Pancreas (tissue), 10 donors: ENCODE measurements around the gene MPEG1. TPM values are rescaled to one million over a fixed set of nuclear protein-coding genes. Genes with fewer than 3 reads are reported as not detected.

Source experiments
- ATAC-seq, 4 donors: fragments of 200-7000 bp; cut with Tn5 transposase; one replicate each; pipeline versions ENCODE4 v1.8.0 to v1.9.1; 2020; ENCODE audit warnings: mild to moderate bottlenecking in 4 of 4, moderate library complexity in 4 of 4
- DNase-seq, 6 donors: peaks; one replicate each; pipeline ENCODE4 v3.0.0-alpha.2; 2020
- FAIRE-seq: peaks from 2 replicates; lab custom pipeline; 2012; peaks lifted over from hg19 to GRCh38; lab: Jason Lieb, UNC
- H3K27ac ChIP-seq, 4 donors: fragments of 200-600 bp; sonication (generic); 1 replicate in 3 of 4; 2 replicates in 1 of 4; pipeline versions ENCODE4 v1.5.0 to v1.8.0; 2020
- H3K27me3 ChIP-seq, 4 donors: fragments of 200-600 bp; one replicate each; pipeline ENCODE4 v1.8.0; 2021
- H3K36me3 ChIP-seq, 3 donors: fragments of 200-600 bp; sonication (generic) in 1 of 3; one replicate each; pipeline versions ENCODE4 v1.5.0 to v1.8.0; 2020 to 2021
- H3K4me1 ChIP-seq, 3 donors: fragments of 200-600 bp; one replicate each; pipeline ENCODE4 v1.8.0; 2021
- H3K4me3 ChIP-seq, 4 donors: fragments of 200-600 bp; sonication (generic) in 2 of 4; one replicate each; pipeline versions ENCODE4 v1.5.0 to v1.8.0; 2020 to 2021
- H3K9me3 ChIP-seq, 4 donors: fragments of 200-600 bp; one replicate each; pipeline ENCODE4 v1.8.0; 2021
- CTCF ChIP-seq, 4 donors: fragments of 200-600 bp; sonication (generic) in 3 of 4; IDR thresholded peaks; one replicate each; pipeline versions ENCODE4 v1.5.0 to v1.8.0; 2021; ENCODE audit warnings: antibody characterized with exemption in 4 of 4
- WGBS, 2 donors: extraction: QIAGEN DNeasy Blood & Tissue Kit; methylation state at CpG; one replicate each; pipeline ENCODE4 v1.1.7; 2013; 5-methylcytosine and 5-hydroxymethylcytosine counted together
- intact Hi-C, 3 donors: fragments of 100-400 bp; cut with DNase I; formaldehyde crosslinking; loops; one replicate each; pipeline versions ENCODE4 v1.11.1 to v1.14.2; 2022
- polyA plus RNA-seq, 2 donors: library from polyadenylated mRNA; stranded (reverse); fragments of 200-250 nt; gene quantifications; one replicate each; pipeline ENCODE4 v1.2.3, GENCODE V29; 2013
- total RNA-seq, 6 donors: library from RNA; stranded (reverse); fragmentation: NEBNext Ultra II Directional in 4 of 6; extraction: Animal tissue kit (Norgen Biotek cat#: 25700) in 4 of 6; gene quantifications; one replicate each; pipeline versions ENCODE4 v1.2.1 to v1.2.4, GENCODE V29; 2021 to 2023
- donor health status: healthy with polysubstance abuse.
- donor health status: DM: no; HTN: no; CAD: no; lungs with moderate emphysema.
- donor health status: DM: no; HTN: no; CAD: no.
- donor health status: control.
- donor health status: control.
- donor health status: Bipolar disorder and iron deficiency.
- donor health status: DM: yes; HTN: yes; CAD: no.
- donor health status: DM: no; HTN: no; CAD: no.
- donor health status: DM: no; HTN: no; CAD: no.
- donor health status: DM: yes; HTN: yes; CAD: no.

Gene MPEG1
- total and polyA plus RNA-seq, 8 donors: 0.51 to 7.1 (median 1.2) TPM

- ATAC-seq (no peak), FAIRE-seq (no peak), DNase-seq (no peak)
- peaks cover 0 to 8% (median 0%) of the 10 kb centered on the region in 3 donors for H3K4me1 ChIP-seq
- no peak for TF ChIP-seq CTCF (IDR thresholded peaks at IDR 0.05)
- no peak overlapping the region for H3K27ac ChIP-seq
- no peaks in the 10 kb centered on the region for H3K9me3 ChIP-seq
- 88 to 92% methylated on average over 33 of the region's 33 CpGs for WGBS, 2 donors
- no peaks in the 10 kb centered on the region for H3K27me3 ChIP-seq
- peaks cover 0 to 8% (median 0%) of the 10 kb centered on the region in 3 donors for H3K36me3 ChIP-seq
- intact Hi-C loops: no loop called here
- H3K4me3 ChIP-seq: no peak overlapping the region
Measured at GRCh38 chr11:59181746-59182456, 30.8 kb downstream of the MPEG1 start.

- H3K27me3 ChIP-seq: no peaks in the 10 kb centered on the region
- H3K4me3 ChIP-seq: no peak overlapping the region
- H3K27ac ChIP-seq: no peak overlapping the region
- ATAC-seq: no peak
- WGBS, 2 donors: 75 to 82% methylated on average over 2 of the region's 2 CpGs
- H3K36me3 ChIP-seq: peaks cover 0 to 8% (median 0%) of the 10 kb centered on the region in 3 donors
- TF ChIP-seq CTCF (IDR thresholded peaks at IDR 0.05): no peak
- intact Hi-C loops: no loop called here
- peaks cover 0 to under 1% (median 0%) of the 10 kb centered on the region in 3 donors for H3K4me1 ChIP-seq
- DNase-seq: no peak
- FAIRE-seq: no peak
- no peaks in the 10 kb centered on the region for H3K9me3 ChIP-seq
Measured at GRCh38 chr11:59180907-59181306, 31.8 kb downstream of the MPEG1 start.

- intact Hi-C loops: no loop called here
- FAIRE-seq (no peak), ATAC-seq (no peak), DNase-seq (no peak)
- no peak overlapping the region for H3K4me3 ChIP-seq
- no peak overlapping the region for H3K27ac ChIP-seq
- H3K4me1 ChIP-seq: no peaks in the 10 kb centered on the region
- 66 to 83% methylated on average over 2 of the region's 2 CpGs for WGBS, 2 donors
- TF ChIP-seq CTCF (IDR thresholded peaks at IDR 0.05): no peak
- H3K9me3 ChIP-seq: no peaks in the 10 kb centered on the region
- no peaks in the 10 kb centered on the region for H3K27me3 ChIP-seq
- H3K36me3 ChIP-seq: peaks cover 0 to 8% (median 0%) of the 10 kb centered on the region in 3 donors
Measured at GRCh38 chr11:59180168-59180776, 32.5 kb downstream of the MPEG1 start.

GRCh38 chr11:59179121-59179520, 33.6 kb downstream of the MPEG1 start:
- Histone ChIP-seq H3K27ac (no peak overlapping the region), H3K27me3 (no peaks in the 10 kb centered on the region), H3K4me3 (no peak overlapping the region), H3K4me1 (no peaks in the 10 kb centered on the region), H3K9me3 (no peaks in the 10 kb centered on the region), H3K36me3 (peaks cover 0 to 8% (median 0%) of the 10 kb centered on the region in 3 donors)
- WGBS, 2 donors: 72 to 74% methylated on average over 2 of the region's 2 CpGs
- no peak for ATAC-seq
- FAIRE-seq: no peak
- intact Hi-C loops: loop anchor here in 2 of 3 donors (10.0 kb wide), 2 partner anchors 106 to 246 kb away; partner anchors contain the start of gene OR5A2 (in 1 of the 2)
- TF ChIP-seq CTCF (IDR thresholded peaks at IDR 0.05): no peak
- DNase-seq: no peak

GRCh38 chr11:59178402-59178801, 34.3 kb downstream of the MPEG1 start:
- DNase-seq: no peak
- intact Hi-C loops: loop anchor here in 2 of 3 donors (10.0 kb wide), 2 partner anchors 106 to 246 kb away; partner anchors contain the start of gene OR5A2 (in 1 of the 2)
- no peak for TF ChIP-seq CTCF (IDR thresholded peaks at IDR 0.05)
- FAIRE-seq: no peak
- Histone ChIP-seq H3K27me3 (no peaks in the 10 kb centered on the region), H3K4me3 (no peak overlapping the region), H3K4me1 (no peaks in the 10 kb centered on the region), H3K9me3 (no peaks in the 10 kb centered on the region), H3K36me3 (peaks cover 0 to 8% (median 0%) of the 10 kb centered on the region in 3 donors), H3K27ac (no peak overlapping the region)
- no peak for ATAC-seq
